ENCODE data around the gene MARK2.

GRCh38 chr11:63897459-63898146, 58.7 kb downstream of the MARK2 start:
- TF ChIP-seq SUZ12 (IDR thresholded peaks at IDR 0.05; ENCODE audit: extremely low read depth, insufficient read depth, insufficient read length) (no peak), ZNF274 (IDR thresholded peaks at IDR 0.05; ENCODE audit: low read depth, low read length) (no peak), YY1 (IDR thresholded peaks at IDR 0.05; ENCODE audit: insufficient read depth, insufficient read length) (no peak)

Measured in NT2/D1 (cell line).